Mucosa of descending colon (tissue), 3 donors: ENCODE results near the gene AZGP1. TPM values are rescaled to one million over a fixed set of nuclear protein-coding genes. Genes with fewer than 3 reads are reported as not detected.

ENCODE experiments used
- ATAC-seq: fragments of 200-7000 bp; cut with Tn5 transposase; one replicate; pipeline ENCODE4 v1.9.1; 2020; ENCODE audit warnings: mild to moderate bottlenecking, moderate library complexity
- DNase-seq, 3 donors: peaks; one replicate each; pipeline ENCODE4 v3.0.0-alpha.2; 2020
- H3K36me3 ChIP-seq: fragments of 200-600 bp; one replicate; pipeline ENCODE4 v1.8.0; 2021; ENCODE audit warnings: low read depth, mild to moderate bottlenecking
- H3K4me1 ChIP-seq: fragments of 200-600 bp; one replicate; pipeline ENCODE4 v1.8.0; 2021; ENCODE audit warnings: low read depth, mild to moderate bottlenecking
- H3K4me3 ChIP-seq: fragments of 200-600 bp; one replicate; pipeline ENCODE4 v1.8.0; 2021; ENCODE audit warnings: mild to moderate bottlenecking
- H3K9me3 ChIP-seq: fragments of 200-600 bp; one replicate; pipeline ENCODE4 v1.8.0; 2021; ENCODE audit warnings: mild to moderate bottlenecking
- intact Hi-C, 2 donors: fragments of 100-400 bp; cut with DNase I in 1 of 2; cut with micrococcal nuclease in 1 of 2; formaldehyde crosslinking; loops; one replicate each; pipeline versions ENCODE4 v1.11.0 to v1.11.1; 2022; cut with DNase I, micrococcal nuclease
- long read RNA-seq, 2 donors: library from polyadenylated mRNA; unstranded; transcript quantifications; one replicate each; pipeline ENCODE4 v2.0.0, GENCODE V29; 2019 to 2021
- total RNA-seq, 3 donors: library from RNA; stranded (reverse); fragmentation: NEBNext Ultra II Directional in 2 of 3; extraction: Animal tissue kit (Norgen Biotek cat#: 25700) in 2 of 3; gene quantifications; one replicate each; pipeline versions ENCODE4 v1.2.1 to v1.2.4, GENCODE V29; 2021 to 2023
- TF ChIP-seq, protein P1 (sequence below): fragments of 200-600 bp; IDR thresholded peaks from one replicate; pipeline ENCODE4 v1.8.0; 2022; ENCODE audit warnings: antibody characterized with exemption, mild to moderate bottlenecking
- donor health status: DM: no; HTN: no; CAD: no; lungs with moderate emphysema.
- donor health status: DM: no; HTN: no; CAD: no.
- donor health status: DM: no; HTN: yes; CAD: no.

The AZGP1 gene
- total RNA-seq, result 1 to 10 TPM; 3.8 to 7.9 (median 6.0) TPM
- long read RNA-seq, donor 1, partial matches to known transcripts, result 0 of 3 reads
- long read RNA-seq, donor 1, other reads (novel, unspliced or antisense), result 1 of 3 reads
- long read RNA-seq, donor 2, partial matches to known transcripts, result 0 of 2 reads
- long read RNA-seq, donor 2, other reads (novel, unspliced or antisense), result 0 of 2 reads

DNA sequence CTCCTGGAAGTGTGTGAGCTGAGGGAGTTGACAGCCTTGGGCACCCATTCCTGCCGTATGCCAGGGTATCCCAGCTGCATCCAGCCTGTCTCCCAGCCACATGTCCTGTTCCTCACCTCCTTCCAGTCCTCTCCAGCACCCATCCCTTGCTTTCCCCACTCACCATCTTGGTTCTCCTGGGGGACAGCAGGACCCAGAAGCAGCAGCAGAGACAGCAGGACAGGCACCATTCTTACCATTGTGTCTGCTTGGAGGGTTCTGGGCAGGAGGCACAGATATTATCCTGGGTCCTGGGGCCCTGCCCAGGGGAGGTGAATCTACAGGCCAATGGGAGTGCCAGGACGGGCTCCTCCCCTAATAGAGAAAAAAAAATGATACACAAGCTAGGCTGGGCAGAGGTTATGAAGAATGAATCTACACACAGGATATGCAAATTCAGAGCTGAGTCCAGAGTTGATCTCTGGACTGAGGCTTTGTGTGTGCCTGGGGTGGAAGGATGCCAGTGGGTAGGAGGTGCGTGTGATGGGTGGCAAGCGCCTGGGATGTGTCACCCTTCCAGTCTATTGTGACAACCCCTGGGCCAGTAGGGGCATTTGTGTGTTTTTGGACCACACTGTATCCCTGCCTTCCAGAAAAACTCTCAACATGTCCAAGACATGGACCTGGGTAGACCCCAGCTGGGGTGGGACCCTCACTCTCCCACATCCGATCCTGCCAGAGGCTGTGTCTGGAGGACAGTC lies at the start of gene AZGP1:
Gene AZGP1 (minus strand): TSS at position 250 of the 740 bp plus-strand sequence. CDS start 11 bp downstream, at position 239.
- Histone ChIP-seq H3K9me3 (no peaks in the 10 kb centered on the region), H3K36me3 (no peaks in the 10 kb centered on the region), H3K4me3 (no peak within 1 kb of the TSS), H3K4me1 (no peaks in the 10 kb centered on the region)
- intact Hi-C loops, result no loop called here
- peak in 2 of 3 donors; percentile 42 to 47 for DNase-seq
- TF ChIP-seq, protein P1, sequence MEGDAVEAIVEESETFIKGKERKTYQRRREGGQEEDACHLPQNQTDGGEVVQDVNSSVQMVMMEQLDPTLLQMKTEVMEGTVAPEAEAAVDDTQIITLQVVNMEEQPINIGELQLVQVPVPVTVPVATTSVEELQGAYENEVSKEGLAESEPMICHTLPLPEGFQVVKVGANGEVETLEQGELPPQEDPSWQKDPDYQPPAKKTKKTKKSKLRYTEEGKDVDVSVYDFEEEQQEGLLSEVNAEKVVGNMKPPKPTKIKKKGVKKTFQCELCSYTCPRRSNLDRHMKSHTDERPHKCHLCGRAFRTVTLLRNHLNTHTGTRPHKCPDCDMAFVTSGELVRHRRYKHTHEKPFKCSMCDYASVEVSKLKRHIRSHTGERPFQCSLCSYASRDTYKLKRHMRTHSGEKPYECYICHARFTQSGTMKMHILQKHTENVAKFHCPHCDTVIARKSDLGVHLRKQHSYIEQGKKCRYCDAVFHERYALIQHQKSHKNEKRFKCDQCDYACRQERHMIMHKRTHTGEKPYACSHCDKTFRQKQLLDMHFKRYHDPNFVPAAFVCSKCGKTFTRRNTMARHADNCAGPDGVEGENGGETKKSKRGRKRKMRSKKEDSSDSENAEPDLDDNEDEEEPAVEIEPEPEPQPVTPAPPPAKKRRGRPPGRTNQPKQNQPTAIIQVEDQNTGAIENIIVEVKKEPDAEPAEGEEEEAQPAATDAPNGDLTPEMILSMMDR, result no peak
- peak; percentile 93 for ATAC-seq

DNA sequence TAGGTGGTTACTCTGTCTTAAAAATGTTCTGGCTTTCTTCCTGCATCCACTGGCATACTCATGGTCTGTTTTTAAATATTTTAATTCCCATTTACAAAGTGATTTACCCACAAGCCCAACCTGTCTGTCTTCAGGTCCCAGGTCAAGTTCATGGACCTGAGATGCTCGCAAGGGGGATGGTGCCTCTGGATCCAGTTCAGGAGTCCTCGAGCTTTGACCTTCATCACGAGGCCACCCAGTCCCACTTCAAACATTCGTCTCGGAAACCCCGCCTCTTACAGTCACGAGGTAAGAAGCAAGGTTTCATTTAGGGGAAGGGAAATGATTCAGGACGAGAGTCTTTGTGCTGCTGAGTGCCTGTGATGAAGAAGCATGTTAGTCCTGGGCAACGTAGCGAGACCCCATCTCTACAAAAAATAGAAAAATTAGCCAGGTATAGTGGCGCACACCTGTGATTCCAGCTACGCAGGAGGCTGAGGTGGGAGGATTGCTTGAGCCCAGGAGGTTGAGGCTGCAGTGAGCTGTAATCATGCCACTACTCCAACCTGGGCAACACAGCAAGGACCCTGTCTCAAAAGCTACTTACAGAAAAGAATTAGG lies 48.3 kb upstream of the AZGP1 start:
- ATAC-seq (no peak), DNase-seq (no peak)
- intact Hi-C loops, result no loop called here
- Histone ChIP-seq H3K4me3 (no peak overlapping the region), H3K9me3 (no peaks in the 10 kb centered on the region), H3K36me3 (peaks cover 9% of the 10 kb centered on the region), H3K4me1 (peaks cover 19% of the 10 kb centered on the region)
- TF ChIP-seq, protein P1, result no peak

DNA sequence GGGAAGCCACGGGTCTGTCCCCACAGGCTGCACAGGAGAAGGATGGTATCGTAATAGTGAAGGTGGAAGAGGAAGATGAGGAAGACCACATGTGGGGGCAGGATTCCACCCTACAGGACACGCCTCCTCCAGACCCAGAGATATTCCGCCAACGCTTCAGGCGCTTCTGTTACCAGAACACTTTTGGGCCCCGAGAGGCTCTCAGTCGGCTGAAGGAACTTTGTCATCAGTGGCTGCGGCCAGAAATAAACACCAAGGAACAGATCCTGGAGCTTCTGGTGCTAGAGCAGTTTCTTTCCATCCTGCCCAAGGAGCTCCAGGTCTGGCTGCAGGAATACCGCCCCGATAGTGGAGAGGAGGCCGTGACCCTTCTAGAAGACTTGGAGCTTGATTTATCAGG lies 47.7 kb upstream of the AZGP1 start:
- H3K4me3 ChIP-seq, result no peak overlapping the region
- intact Hi-C loops, result no loop called here
- DNase-seq (no peak), ATAC-seq (no peak)
- H3K36me3 ChIP-seq, result peaks cover 9% of the 10 kb centered on the region
- H3K4me1 ChIP-seq, result peaks cover 23% of the 10 kb centered on the region
- no peaks in the 10 kb centered on the region for H3K9me3 ChIP-seq
- TF ChIP-seq, protein P1, result no peak

DNA sequence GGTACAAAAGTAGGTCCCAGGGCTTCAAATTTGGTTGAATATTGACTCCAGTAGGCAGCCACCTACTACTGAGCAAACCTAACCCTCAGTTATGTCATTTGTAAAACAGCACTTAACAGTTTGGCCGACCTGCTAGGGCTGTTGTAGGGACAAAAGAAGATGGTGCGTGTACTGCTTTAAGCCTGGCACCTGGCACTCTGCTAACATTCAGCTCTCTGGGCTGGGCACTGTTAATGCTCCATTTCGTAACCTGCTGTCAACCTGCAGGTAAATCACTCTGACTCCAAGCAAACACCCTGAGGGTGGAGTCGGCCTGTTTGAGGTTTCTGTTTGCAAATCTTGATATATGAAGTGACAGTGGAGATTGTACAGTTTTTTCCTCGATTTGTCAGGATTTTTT lies 46.8 kb upstream of the AZGP1 start:
- DNase-seq (peak in 2 of 3 donors; percentile 62 to 82), ATAC-seq (peak; percentile 98)
- intact Hi-C loops, result no loop called here
- peaks cover 31% of the 10 kb centered on the region for H3K4me1 ChIP-seq
- H3K9me3 ChIP-seq, result no peaks in the 10 kb centered on the region
- no peak overlapping the region for H3K4me3 ChIP-seq
- TF ChIP-seq, protein P1, result no peak
- peaks cover 9% of the 10 kb centered on the region for H3K36me3 ChIP-seq

DNA sequence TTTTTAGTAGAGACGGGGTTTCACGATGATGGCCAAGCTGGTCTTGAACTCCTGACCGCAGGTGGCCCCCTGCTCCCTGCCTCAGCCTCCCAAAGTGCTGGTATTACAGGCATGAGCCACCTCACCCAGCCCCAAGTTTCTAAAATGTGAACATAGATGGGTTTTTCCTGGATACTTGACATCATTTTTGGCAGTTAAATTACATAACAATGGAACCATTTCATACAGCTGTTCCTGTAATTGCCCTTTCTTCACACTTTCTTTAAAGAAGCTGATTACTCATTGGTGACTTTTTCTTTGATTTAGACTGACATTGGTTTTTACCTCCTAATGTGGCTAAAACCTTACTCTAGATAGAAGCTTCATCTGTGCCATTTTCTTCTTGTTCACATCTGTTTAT lies 45.5 kb upstream of the AZGP1 start:
- no peak for ATAC-seq
- H3K36me3 ChIP-seq, result peaks cover 9% of the 10 kb centered on the region
- no peaks in the 10 kb centered on the region for H3K9me3 ChIP-seq
- intact Hi-C loops, result no loop called here
- TF ChIP-seq, protein P1, result no peak
- H3K4me1 ChIP-seq, result peaks cover 41% of the 10 kb centered on the region
- H3K4me3 ChIP-seq, result no peak overlapping the region
- no peak for DNase-seq
